Activated CD4-positive, alpha-beta T cell treated with anti-CD3 and anti-CD28 coated beads, Interleukin-2, amount 50 U/mL, for 4 hours (primary cell): ENCODE measurements around the gene ITIH1.
"Not testable (repeated sequence)": the region's sequence is repeated elsewhere in the genome, so short reads cannot be mapped to it uniquely, and the experiment has no call there.

Experiments
- DNase-seq, 2 experiments: peaks; one replicate each; pipeline ENCODE4 v3.0.0-alpha.2; 2020

The ITIH1 gene

DNA sequence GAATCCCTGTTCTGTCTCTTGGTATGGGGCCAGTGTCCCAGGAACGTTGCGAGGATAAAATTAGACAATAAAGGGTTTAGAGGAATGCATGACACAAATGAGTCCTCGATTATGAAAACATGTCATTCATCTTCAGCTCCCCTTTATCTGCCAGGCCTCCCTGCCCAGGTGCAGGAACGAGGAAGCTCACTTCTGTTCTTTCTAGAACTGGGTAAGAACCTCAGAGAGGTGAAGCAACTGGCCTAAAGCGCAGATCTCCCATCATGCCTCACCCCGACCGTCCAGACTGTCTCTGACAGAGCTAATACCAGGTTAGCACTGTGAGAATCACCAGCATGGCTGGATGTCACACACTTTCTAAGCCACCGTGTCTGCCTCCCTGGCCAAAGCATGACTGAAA, 1.5 kb upstream of the ITIH1 start:
- no peak for DNase-seq

- DNase-seq, result not testable (repeated sequence)
Observed at GRCh38 chr3:52776486-52776885, 913 bp upstream of the ITIH1 start.

DNA sequence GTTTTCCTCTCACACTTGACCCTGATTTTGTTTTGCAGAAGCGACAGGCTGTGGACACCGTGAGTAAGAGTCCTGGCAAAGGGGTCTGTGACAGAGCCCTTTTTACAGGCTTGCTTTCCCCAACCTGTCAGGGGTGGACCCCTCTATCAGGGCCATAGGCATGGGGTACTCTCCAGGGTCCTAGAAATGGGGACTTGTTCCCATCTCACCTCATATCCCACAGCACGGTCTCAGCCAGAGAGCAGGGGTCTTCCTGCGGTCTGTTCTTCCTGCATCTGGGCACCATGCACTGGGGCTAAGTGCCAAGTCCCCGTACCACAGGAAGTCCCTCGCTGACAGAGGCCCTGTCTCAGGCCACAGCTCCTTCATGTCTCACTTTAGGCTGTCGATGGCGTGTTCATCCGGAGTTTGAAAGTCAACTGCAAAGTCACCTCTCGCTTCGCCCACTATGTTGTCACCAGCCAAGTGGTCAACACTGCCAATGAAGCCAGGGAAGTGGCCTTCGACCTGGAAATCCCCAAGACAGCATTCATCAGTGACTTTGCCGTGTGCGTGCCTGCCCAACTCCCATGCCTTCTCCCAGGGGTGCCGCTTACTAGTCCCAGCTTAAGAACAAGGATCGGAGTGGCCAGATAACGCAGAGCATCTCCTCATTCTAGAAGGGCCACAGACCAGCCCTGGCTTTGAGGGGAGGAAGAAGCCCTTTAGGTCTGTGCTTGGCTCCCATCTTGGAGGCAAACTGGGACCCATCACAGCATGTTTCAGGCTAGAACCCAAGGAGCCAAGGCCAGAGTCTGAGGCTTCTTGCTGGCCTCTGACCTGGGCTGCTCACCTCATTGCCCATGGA, 783 bp downstream of the ITIH1 start:
- no peak for DNase-seq

DNA sequence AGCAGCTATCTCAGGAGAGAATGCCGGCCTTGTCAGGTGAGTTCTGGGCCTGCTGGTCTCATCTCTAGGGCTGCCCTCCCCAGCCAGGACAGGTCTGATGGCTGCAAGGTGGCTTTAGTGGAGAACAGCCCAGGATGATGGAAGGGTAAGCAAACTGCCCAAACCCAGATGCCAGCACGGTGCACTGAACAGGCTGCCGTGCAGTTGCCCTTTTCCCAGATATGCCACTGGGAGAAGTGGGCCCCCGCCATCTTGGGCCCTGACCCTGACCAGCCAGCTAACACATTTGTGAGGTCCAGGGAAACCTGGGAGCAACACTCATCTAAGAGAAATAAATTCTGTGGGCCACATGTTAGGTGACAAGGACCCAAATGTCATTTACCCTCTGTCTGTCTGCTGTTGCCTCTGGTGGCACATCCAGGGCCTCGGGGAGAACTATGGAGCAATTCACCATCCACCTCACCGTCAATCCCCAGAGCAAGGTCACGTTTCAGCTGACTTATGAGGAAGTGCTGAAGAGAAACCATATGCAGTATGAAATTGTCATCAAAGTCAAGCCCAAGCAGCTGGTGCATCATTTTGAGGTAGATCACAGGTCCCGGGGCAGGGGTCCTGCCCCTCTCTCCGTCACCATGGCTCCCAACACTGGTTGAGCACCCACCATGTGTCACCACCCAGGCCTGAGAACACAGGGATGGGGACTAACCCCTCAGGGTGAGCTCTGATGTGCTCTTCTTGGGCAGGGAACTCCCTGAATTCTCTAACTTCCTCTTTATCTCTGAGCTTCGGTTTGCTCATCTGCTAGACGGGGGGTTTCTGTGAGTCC, 1.8 kb downstream of the ITIH1 start:
- DNase-seq, result no peak

GRCh38 chr3:52779837-52780585, 2.6 kb downstream of the ITIH1 start:
- no peak for DNase-seq

DNA sequence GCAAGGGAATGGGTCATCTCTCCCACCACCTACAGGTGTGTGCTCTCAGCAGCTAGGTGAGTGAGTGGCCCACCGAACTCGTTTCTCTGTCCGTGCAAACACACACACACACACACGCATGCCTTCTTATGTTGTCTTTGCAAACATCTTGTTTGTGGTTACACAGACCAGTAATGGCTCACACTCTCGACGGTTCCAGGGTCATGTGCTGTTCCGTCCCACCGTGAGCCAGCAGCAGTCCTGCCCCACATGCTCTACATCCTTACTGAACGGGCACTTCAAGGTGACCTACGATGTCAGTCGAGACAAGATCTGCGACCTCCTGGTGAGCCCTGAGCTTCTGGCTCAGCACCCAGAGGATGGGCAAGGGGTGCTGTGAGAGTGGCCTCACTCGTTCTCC, 4.3 kb downstream of the ITIH1 start:
- DNase-seq, result no peak

DNA sequence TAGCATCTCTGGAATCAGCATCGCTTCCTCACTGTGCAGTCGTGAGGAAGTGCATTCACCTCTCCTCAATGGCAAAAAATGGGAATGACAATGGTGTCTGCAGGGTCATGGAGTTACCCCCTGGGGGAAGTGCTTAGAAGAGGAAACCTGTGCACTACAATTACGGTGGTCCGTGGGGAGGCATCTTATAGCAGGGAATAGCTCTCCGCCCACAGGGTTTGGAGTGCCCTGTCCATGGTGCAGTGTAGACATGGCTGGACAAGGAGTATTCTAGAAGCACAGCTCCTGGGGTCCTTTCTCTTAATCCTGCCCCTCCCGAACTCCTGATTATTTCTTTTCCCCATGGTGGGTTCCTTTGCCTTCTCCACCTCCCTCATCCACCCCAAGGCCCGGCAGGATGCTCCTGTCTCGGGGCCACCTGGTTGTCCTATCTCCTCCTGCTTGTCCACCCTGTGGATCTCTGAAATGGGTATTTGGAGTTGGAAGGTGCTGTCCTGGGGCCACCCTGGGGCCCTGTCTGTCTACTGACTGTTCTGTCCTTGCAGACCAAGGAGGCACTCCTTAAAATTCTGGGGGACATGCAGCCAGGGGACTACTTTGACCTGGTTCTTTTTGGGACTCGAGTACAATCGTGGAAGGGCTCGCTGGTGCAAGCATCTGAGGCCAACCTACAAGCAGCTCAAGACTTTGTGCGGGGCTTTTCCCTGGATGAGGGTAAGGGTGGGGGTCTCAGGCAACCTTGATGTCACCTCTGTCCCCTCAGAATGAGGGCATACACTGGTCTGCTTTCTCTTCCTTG, 5.2 kb downstream of the ITIH1 start:
- DNase-seq, result no peak

- no peak for DNase-seq
Observed at GRCh38 chr3:52783211-52783555, 5.8 kb downstream of the ITIH1 start.

GRCh38 chr3:52784021-52784621, 6.7 kb downstream of the ITIH1 start:
- no peak for DNase-seq

GRCh38 chr3:52784931-52785590, 7.7 kb downstream of the ITIH1 start:
- no peak for DNase-seq

GRCh38 chr3:52786330-52787215, 9.2 kb downstream of the ITIH1 start:
- DNase-seq, result no peak

- DNase-seq, result no peak
Observed at GRCh38 chr3:52787246-52787645, 9.8 kb downstream of the ITIH1 start.

- DNase-seq, result no peak
Observed at GRCh38 chr3:52787672-52788625, 10.6 kb downstream of the ITIH1 start.

- DNase-seq, result no peak
Observed at GRCh38 chr3:52788890-52789745, 11.7 kb downstream of the ITIH1 start.

GRCh38 chr3:52789746-52790040, 12.3 kb downstream of the ITIH1 start:
- DNase-seq, result no peak

GRCh38 chr3:52790337-52790736, 12.9 kb downstream of the ITIH1 start:
- DNase-seq, result no peak

DNA sequence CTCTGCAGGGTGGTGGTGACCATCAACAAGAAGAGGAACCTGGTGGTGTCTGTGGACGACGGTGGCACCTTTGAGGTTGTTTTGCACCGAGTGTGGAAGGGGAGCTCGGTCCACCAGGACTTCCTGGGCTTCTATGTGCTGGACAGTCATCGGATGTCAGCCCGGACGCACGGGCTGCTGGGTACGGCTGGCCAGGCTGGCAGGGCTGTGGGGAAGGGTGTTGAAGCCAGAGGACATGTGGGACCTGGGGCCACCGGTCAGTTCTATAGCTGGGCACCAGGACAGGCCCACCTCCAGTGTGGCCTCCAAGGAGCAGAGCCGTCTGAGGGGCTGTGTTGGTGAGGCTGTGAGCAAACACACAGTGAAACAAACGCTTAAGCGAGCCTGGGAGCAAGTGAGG, 13.3 kb downstream of the ITIH1 start:
- no peak for DNase-seq

- DNase-seq, result no peak
Observed at GRCh38 chr3:52791366-52791765, 14.0 kb downstream of the ITIH1 start.

DNA sequence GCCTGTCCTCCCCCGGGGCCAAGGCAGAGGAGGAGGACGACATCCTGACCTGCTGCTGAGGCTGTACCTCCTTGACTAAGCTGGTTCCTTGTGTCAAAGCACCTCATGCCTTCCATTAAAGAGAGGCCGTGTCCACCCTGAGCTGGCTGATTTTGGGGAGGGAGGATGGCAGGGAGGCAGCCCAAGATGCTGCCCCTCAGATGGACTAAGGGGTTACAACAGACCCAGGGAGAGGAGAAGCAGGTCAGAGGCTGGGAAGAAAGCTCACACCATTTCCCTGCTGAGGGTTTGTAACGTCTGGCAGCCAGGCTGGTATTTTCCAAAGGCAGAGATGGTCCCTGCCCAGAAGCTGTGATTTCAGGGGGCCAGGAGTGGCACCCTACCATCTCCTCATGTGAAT, 14.5 kb downstream of the ITIH1 start:
- DNase-seq, result no peak
